Astrocyte of the cerebellum (primary cell): ENCODE results near the gene SERTAD4.

Experiments
- DNase-seq: peaks from one replicate; pipeline ENCODE4 v3.0.0-alpha.2; 2011; ENCODE audit warnings: low read depth
- H3K4me3 ChIP-seq: 2 replicates; pipeline ENCODE4 v1.5.1; 2011; ENCODE audit warnings: mild to moderate bottlenecking, low read depth, low read length, moderate library complexity
- in situ Hi-C: cut with HindIII; loops from 2 replicates; pipeline ENCODE4 v1.10.0; 2017; ENCODE audit warnings: low sequenced_read_pairs
- TF ChIP-seq, protein P1 (sequence below): IDR thresholded peaks from 2 replicates; pipeline ENCODE4 v1.5.1; 2012; ENCODE audit warnings: low read length, low read depth, moderate library complexity, mild to moderate bottlenecking; ENCODE audit errors: missing control alignments

Gene SERTAD4

DNA sequence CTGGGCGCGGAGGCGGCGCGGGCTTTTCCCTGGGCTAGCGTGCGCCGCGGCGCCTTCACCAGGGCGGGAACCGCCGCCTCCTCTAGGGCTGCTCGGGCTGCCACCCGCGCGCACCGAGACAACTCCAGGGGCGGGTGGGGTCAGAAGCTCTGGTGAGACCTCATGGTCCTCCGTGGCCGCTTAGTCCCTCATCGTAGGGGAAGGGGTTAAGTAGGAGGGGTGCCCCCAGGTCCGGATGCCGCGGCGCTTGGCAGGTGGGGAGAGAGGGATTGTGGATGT, 559 bp downstream of the SERTAD4 start:
- peak overlapping the region; percentile 75 for H3K4me3 ChIP-seq
- no peak for DNase-seq
- in situ Hi-C loops = no loop called here
- TF ChIP-seq, protein P1, sequence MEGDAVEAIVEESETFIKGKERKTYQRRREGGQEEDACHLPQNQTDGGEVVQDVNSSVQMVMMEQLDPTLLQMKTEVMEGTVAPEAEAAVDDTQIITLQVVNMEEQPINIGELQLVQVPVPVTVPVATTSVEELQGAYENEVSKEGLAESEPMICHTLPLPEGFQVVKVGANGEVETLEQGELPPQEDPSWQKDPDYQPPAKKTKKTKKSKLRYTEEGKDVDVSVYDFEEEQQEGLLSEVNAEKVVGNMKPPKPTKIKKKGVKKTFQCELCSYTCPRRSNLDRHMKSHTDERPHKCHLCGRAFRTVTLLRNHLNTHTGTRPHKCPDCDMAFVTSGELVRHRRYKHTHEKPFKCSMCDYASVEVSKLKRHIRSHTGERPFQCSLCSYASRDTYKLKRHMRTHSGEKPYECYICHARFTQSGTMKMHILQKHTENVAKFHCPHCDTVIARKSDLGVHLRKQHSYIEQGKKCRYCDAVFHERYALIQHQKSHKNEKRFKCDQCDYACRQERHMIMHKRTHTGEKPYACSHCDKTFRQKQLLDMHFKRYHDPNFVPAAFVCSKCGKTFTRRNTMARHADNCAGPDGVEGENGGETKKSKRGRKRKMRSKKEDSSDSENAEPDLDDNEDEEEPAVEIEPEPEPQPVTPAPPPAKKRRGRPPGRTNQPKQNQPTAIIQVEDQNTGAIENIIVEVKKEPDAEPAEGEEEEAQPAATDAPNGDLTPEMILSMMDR = no peak

DNA sequence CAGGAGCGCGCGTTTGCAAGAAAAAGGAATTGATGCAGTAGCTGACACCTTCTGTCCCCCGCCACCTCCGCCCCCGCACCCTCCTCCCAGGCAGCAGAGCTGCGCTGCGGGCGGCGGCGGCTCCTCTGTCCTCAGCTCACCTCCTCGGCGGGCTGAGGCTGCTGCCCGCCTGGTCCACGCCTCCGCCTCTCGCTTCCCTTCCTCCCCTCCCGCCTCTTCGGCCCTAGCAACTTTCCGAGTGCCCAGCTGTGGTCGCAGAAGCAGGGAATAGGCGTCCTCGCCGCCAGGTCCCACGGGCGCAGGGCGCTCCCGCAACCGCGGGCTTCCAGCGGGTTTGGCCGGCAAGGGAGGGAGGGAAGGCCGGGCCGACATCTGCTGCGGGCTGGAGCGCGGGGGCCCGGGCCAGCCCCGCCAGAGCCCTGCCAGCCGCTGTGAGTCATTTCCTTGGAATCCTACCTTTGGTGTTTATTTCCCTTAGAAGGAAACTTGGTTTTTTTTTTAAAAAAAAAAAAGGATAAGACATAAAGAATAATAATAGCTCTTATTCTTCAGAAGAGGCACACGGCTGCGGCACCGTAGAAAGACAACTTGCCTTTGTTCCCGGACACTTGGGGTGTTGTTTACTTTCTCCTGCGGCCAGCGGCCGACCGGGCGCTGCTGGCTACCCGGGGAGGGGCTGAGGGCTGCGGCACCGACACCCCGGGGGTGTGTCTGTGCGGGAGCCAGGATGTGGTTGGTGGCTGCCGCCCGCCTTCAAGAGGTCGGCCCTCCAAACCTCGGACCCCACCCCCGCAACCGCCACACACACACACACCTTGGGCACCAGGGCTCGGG, 1.1 kb downstream of the SERTAD4 start:
- peak; percentile 62 for DNase-seq
- H3K4me3 ChIP-seq = peak overlapping the region; percentile 75

DNA sequence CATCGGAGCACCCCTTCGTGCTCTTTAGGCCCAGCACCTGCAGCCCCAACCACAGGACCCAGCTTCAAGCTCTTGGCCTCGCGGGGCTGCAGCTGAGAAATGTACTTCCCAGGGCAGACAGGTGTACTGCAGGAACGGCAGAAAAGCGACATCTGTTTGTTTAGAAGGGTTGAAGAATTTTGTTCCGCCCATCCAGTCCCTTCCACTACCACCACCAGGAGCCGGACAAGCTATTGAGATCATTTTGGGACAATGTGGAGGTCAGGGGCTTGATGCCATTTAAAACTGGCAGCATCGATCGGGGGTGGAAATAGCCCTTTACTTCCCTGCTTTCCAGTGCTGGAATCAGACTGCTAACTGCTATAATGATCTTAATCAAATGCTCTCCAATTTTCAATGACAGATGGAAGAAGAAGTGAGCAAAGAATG, 1.7 kb downstream of the SERTAD4 start:
- no peak for DNase-seq
- H3K4me3 ChIP-seq = peak overlapping the region; percentile 75
- in situ Hi-C loops = no loop called here
- TF ChIP-seq, protein P1 = no peak

More for the DNA sequence above, 1.1 kb downstream of the SERTAD4 start:
- TF ChIP-seq, protein P1 = no peak
- in situ Hi-C loops = no loop called here

DNA sequence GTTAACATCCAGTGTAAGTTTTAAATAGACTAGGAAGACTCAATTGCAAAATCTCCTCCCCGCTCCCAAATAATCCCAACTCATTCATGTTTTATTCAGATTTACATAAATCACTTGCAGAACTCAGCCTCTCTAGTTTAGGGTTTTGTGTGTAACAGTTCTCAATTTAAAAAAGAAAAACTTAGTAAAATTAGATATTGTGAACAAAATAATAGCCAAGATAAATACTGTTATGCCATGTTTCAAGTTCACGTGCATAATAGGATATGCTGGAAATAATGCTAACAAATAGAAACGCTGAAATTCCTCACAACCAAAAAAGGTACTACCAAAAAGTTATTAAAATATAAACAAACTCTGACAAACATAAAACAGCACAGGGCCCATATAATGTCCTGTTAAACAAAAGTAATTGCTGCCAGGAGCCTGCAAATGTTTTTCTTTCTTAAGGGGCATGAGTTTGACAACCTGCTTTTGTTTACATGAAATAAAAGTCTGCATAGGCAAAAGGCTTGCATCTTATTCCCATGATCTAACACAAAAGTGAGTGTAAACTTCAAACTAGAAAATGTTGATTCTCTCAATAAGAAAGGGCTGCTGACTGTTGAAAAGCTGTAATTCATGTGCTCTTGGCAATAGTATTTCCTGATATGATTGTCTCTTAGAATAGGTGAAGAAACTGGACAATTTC, 2.9 kb downstream of the SERTAD4 start:
- DNase-seq = no peak
- TF ChIP-seq, protein P1 = no peak
- no peak overlapping the region for H3K4me3 ChIP-seq
- in situ Hi-C loops = no loop called here

DNA sequence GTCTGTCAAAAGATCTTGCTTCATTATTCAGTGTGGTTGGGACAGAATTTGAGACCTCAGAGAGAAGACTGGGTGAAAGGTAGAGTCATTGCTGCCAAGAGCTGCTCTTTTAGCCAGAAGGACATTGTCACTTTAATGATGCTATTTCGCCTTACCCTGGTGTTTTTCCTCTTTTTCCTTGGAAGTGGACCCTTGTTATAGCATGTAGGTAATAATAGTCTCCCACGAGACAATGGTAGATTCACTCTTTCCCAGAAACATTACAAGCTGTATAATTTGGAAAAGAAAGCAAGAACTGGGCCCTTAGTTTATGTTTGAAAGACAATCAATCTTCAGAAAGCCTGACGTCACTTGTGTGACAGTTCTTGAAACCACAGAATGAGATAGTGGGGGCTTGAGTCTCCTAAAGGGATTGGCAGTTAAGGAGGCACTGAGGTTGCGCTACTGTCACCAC, 3.8 kb downstream of the SERTAD4 start:
- DNase-seq = no peak
- TF ChIP-seq, protein P1 = no peak
- in situ Hi-C loops = no loop called here
- H3K4me3 ChIP-seq = no peak overlapping the region

DNA sequence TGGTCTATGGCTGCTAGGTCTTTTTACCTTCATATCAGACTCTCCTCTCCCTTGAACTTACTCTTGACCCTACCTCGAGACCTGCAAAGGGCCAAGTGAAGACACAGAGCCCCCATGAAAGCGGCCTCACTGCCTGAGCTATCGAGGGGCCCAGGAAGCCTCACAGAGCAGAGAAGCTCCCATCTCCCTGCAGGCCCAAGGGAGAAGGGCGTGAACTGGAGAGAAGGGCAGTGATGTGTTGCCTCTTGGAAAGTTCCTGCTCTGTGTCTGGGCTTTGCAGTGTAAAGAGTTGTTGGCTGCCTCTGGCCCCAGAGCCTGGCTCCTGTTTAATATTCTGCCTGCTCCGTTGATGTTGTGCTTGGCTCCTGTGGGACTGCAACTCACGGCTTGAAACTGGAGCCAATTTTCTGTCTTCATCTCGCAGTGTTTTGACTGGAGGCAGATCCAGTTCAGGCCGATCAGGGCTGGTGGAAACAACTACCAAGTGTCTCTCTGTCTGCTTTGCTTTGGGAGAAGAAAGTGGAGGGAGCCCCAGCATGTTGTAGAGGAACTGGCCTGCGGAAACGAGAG, 4.3 kb downstream of the SERTAD4 start:
- TF ChIP-seq, protein P1 = no peak
- in situ Hi-C loops = no loop called here
- DNase-seq = peak; percentile 75
- peak overlapping the region; percentile 20 for H3K4me3 ChIP-seq
